H9 (cell line): ENCODE measurements around the gene NDUFB8. TPM values are rescaled to one million over a fixed set of nuclear protein-coding genes. Genes with fewer than 3 reads are reported as not detected.

Experiments
- DNase-seq: peaks from one replicate; pipeline ENCODE4 v3.0.0-alpha.2; 2017
- H2AFZ ChIP-seq: one replicate; pipeline ENCODE4 v1.6.1; 2013; ENCODE audit warnings: mild to moderate bottlenecking, low read length, control low read depth, moderate library complexity
- H2AK5ac ChIP-seq: 2 replicates; pipeline ENCODE4 v1.6.1; 2013; ENCODE audit warnings: low read length, control low read depth, mixed read lengths; ENCODE audit not compliant: insufficient read length
- H2BK120ac ChIP-seq: one replicate; pipeline ENCODE4 v1.6.1; 2013; ENCODE audit warnings: low read depth, mild to moderate bottlenecking, low read length, control low read depth, inconsistent platforms; ENCODE audit not compliant: poor library complexity, severe bottlenecking
- H2BK12ac ChIP-seq: 2 replicates; pipeline ENCODE4 v1.6.1; 2013; ENCODE audit warnings: low read length, control low read depth, mixed read lengths, low read depth; ENCODE audit not compliant: insufficient read length
- H2BK15ac ChIP-seq: 2 replicates; pipeline ENCODE4 v1.6.1; 2013; ENCODE audit warnings: low read depth, low read length, control low read depth
- H2BK20ac ChIP-seq: one replicate; pipeline ENCODE4 v1.6.1; 2013; ENCODE audit warnings: low read depth, mild to moderate bottlenecking, low read length, control low read depth, inconsistent platforms; ENCODE audit not compliant: poor library complexity, severe bottlenecking
- H2BK5ac ChIP-seq: 2 replicates; pipeline ENCODE4 v1.6.1; 2013; ENCODE audit warnings: low read length, control low read depth, mixed read lengths; ENCODE audit not compliant: insufficient read length
- H3K14ac ChIP-seq: 2 replicates; pipeline ENCODE4 v1.6.1; 2013; ENCODE audit warnings: low read length, control low read depth; ENCODE audit not compliant: insufficient read depth
- H3K18ac ChIP-seq: 2 replicates; pipeline ENCODE4 v1.6.1; 2013; ENCODE audit warnings: low read depth, mild to moderate bottlenecking, mixed read lengths, low read length, control low read depth; ENCODE audit not compliant: insufficient read length
- H3K23ac ChIP-seq: 2 replicates; pipeline ENCODE4 v1.6.1; 2013; ENCODE audit warnings: low read length, control low read depth, mixed read lengths, low read depth; ENCODE audit not compliant: insufficient read length
- H3K23me2 ChIP-seq: 2 replicates; pipeline ENCODE4 v1.6.1; 2013; ENCODE audit warnings: low read depth, mild to moderate bottlenecking, mixed read lengths, low read length, control low read depth; ENCODE audit not compliant: insufficient read length, poor library complexity, severe bottlenecking
- H3K27ac ChIP-seq: 2 replicates; pipeline ENCODE4 v1.5.1; 2013; ENCODE audit warnings: low read length, control low read depth, mixed read lengths, low read depth; ENCODE audit not compliant: insufficient read length
- H3K27me3 ChIP-seq: 2 replicates; pipeline ENCODE4 v1.6.1; 2013; ENCODE audit warnings: low read length, control low read depth, inconsistent platforms; ENCODE audit not compliant: insufficient read depth
- H3K4ac ChIP-seq: 2 replicates; pipeline ENCODE4 v1.6.1; 2013; ENCODE audit warnings: low read depth, mild to moderate bottlenecking, control low read depth, inconsistent platforms, low read length, moderate library complexity
- H3K4me1 ChIP-seq: 2 replicates; pipeline ENCODE4 v1.6.1; 2013; ENCODE audit warnings: low read length, control low read depth, inconsistent platforms; ENCODE audit not compliant: insufficient read depth
- H3K4me2 ChIP-seq: 2 replicates; pipeline ENCODE4 v1.6.1; 2013; ENCODE audit warnings: low read length, control low read depth, mixed read lengths; ENCODE audit not compliant: insufficient read length, insufficient read depth
- H3K56ac ChIP-seq: 2 replicates; pipeline ENCODE4 v1.6.1; 2013; ENCODE audit warnings: low read depth, mild to moderate bottlenecking, mixed read lengths, low read length, control low read depth; ENCODE audit not compliant: insufficient read length
- H3K79me1 ChIP-seq: 2 replicates; pipeline ENCODE4 v1.6.1; 2013; ENCODE audit warnings: low read depth, mild to moderate bottlenecking, moderate library complexity, low read length, control low read depth, inconsistent platforms; ENCODE audit not compliant: insufficient read depth, poor library complexity, severe bottlenecking
- H3K79me2 ChIP-seq: 2 replicates; pipeline ENCODE4 v1.6.1; 2013; ENCODE audit warnings: low read length, control low read depth, inconsistent platforms; ENCODE audit not compliant: insufficient read depth
- H3K9ac ChIP-seq: 2 replicates; pipeline ENCODE4 v1.6.1; 2013; ENCODE audit warnings: low read length, control low read depth, mixed read lengths; ENCODE audit not compliant: insufficient read length; ENCODE audit errors: extremely low read depth
- H3K9me3 ChIP-seq: one replicate; pipeline ENCODE4 v1.6.1; 2013; ENCODE audit warnings: low read depth, low read length, inconsistent platforms; ENCODE audit not compliant: control insufficient read depth
- H3T11ph ChIP-seq: one replicate; pipeline ENCODE4 v1.6.1; 2013; ENCODE audit warnings: mild to moderate bottlenecking, low read length, control low read depth, inconsistent platforms
- H4K20me1 ChIP-seq: one replicate; pipeline ENCODE4 v1.6.1; 2013; ENCODE audit not compliant: control insufficient read depth, insufficient read length, insufficient read depth
- H4K5ac ChIP-seq: 2 replicates; pipeline ENCODE4 v1.6.1; 2013; ENCODE audit warnings: low read depth, mild to moderate bottlenecking, mixed read lengths, low read length, control low read depth; ENCODE audit not compliant: insufficient read length
- H4K8ac ChIP-seq: replicated peaks from 2 replicates; pipeline ENCODE4 v1.6.1; 2013; ENCODE audit warnings: low read length, control low read depth, mixed read lengths, low read depth; ENCODE audit not compliant: insufficient read length
- H4K91ac ChIP-seq: 2 replicates; pipeline ENCODE4 v1.6.1; 2013; ENCODE audit warnings: low read depth, mild to moderate bottlenecking, moderate library complexity, mixed read lengths, low read length, control low read depth; ENCODE audit not compliant: insufficient read length
- H3K27ac Mint-ChIP-seq, 3 experiments: 2 replicates in 2 of 3; 3 replicates in 1 of 3; pipeline ENCODE4 v1.8.0; 2020 to 2021; ENCODE audit warnings: mixed read lengths in 3 of 3, mild to moderate bottlenecking in 1 of 3, moderate library complexity in 1 of 3
- H3K27me3 Mint-ChIP-seq: 2 replicates; pipeline ENCODE4 v1.8.0; 2021; ENCODE audit warnings: low read depth, mild to moderate bottlenecking, moderate library complexity, mixed read lengths
- H3K36me3 Mint-ChIP-seq, 3 experiments: 2 replicates in 2 of 3; 3 replicates in 1 of 3; pipeline ENCODE4 v1.8.0; 2020 to 2021; ENCODE audit warnings: low read depth in 3 of 3, mixed read lengths in 3 of 3; ENCODE audit not compliant: insufficient read depth in 1 of 3
- H3K4me1 Mint-ChIP-seq, 2 experiments: 2 replicates each; pipeline ENCODE4 v1.8.0; 2020; ENCODE audit warnings: mixed read lengths in 2 of 2
- H3K4me3 Mint-ChIP-seq, 2 experiments: 2 replicates in 1 of 2; 3 replicates in 1 of 2; pipeline ENCODE4 v1.8.0; 2020 to 2021; ENCODE audit warnings: mild to moderate bottlenecking in 2 of 2, mixed read lengths in 2 of 2, moderate library complexity in 1 of 2
- H3K9me3 Mint-ChIP-seq, 2 experiments: 2 replicates in 1 of 2; 3 replicates in 1 of 2; pipeline ENCODE4 v1.8.0; 2020; ENCODE audit warnings: mild to moderate bottlenecking in 2 of 2, mixed read lengths in 2 of 2, moderate library complexity in 1 of 2
- CTCF ChIP-seq: fragments of 200-600 bp; sonication (generic); conservative IDR thresholded peaks from 3 replicates; pipeline ENCODE4 v1.8.0; 2021; ENCODE audit warnings: antibody characterized with exemption, mild to moderate bottlenecking
- WGBS: extraction: QIAGEN DNeasy Blood & Tissue Kit; methylation state at CpG from one replicate; pipeline ENCODE4 v1.1.7; 2013; ENCODE audit warnings: missing lambda C conversion rate, low lambda C conversion rate, mixed read lengths; ENCODE audit not compliant: insufficient read length; ENCODE audit errors: extremely low coverage; 5-methylcytosine and 5-hydroxymethylcytosine counted together
- total RNA-seq: library from RNA; stranded (reverse); gene quantifications from 2 replicates; pipeline ENCODE4 v1.2.1, GENCODE V29; 2021

Gene NDUFB8
- total RNA-seq, 1 experiment from 2014 or later = 205 TPM

- H3K4ac ChIP-seq = no peak overlapping the region
- no peaks in the 10 kb centered on the region for H3K27me3 Mint-ChIP-seq
- H2BK12ac ChIP-seq = no peak overlapping the region
- peak overlapping the region; percentile 99 for H3K4me2 ChIP-seq
- H3K4me1 Mint-ChIP-seq = peaks cover 15 to 17% of the 10 kb centered on the region in 2 experiments
- peaks cover 3% of the 10 kb centered on the region for H3K79me1 ChIP-seq
- H4K20me1 ChIP-seq = no peaks in the 10 kb centered on the region
- no peak overlapping the region for H2BK15ac ChIP-seq
- H3K27me3 ChIP-seq = no peaks in the 10 kb centered on the region
- no peak for DNase-seq
- no peaks in the 10 kb centered on the region for H3K9me3 ChIP-seq
- no peak overlapping the region for H2AK5ac ChIP-seq
- H2BK120ac ChIP-seq = no peak overlapping the region
- no peak overlapping the region for H3T11ph ChIP-seq
- H3K4me3 Mint-ChIP-seq = peak overlapping the region; percentile 100
- peaks cover 13 to 37% (median 31%) of the 10 kb centered on the region in 3 experiments; a peak in 6 of 7 replicates for H3K36me3 Mint-ChIP-seq
- no peak overlapping the region for H4K5ac ChIP-seq
- H4K91ac ChIP-seq = no peak overlapping the region
- TF ChIP-seq CTCF = no peak
- H3K4me1 ChIP-seq = no peaks in the 10 kb centered on the region; the same call in 1 of the 2 replicates
- H3K27ac ChIP-seq = no peak overlapping the region
- H3K18ac ChIP-seq = no peak overlapping the region
- H4K8ac ChIP-seq = no peak overlapping the region
- peaks cover 7% of the 10 kb centered on the region for H3K23me2 ChIP-seq
- no peaks in the 10 kb centered on the region for H3K9me3 Mint-ChIP-seq
- no peak overlapping the region for H2BK20ac ChIP-seq
- H3K79me2 ChIP-seq = no peaks in the 10 kb centered on the region
- WGBS = no CpG with 5 or more reads among the region's 7 CpGs
- H3K56ac ChIP-seq = no peak overlapping the region
- no peak overlapping the region for H3K23ac ChIP-seq
- no peak overlapping the region for H3K9ac ChIP-seq
- no peak overlapping the region for H2AFZ ChIP-seq
- H3K27ac Mint-ChIP-seq = no peak overlapping the region
- H2BK5ac ChIP-seq = no peak overlapping the region
- H3K14ac ChIP-seq = no peak overlapping the region
Measured at GRCh38 chr10:100528123-100528886, 1.4 kb downstream of the NDUFB8 start.
